HG02763 (cell line): ENCODE data around the gene SMIM15.
"Not testable (repeated sequence)": the region's sequence is repeated elsewhere in the genome, so short reads cannot be mapped to it uniquely, and the experiment has no call there.

Experiments
- ATAC-seq: cut with Tn5 transposase; IDR thresholded peaks from one replicate; pipeline ENCODE4 v1.9.1; 2021; ENCODE audit warnings: mild to moderate bottlenecking, moderate library complexity; ENCODE audit not compliant: unreplicated experiment

Gene SMIM15, protein sequence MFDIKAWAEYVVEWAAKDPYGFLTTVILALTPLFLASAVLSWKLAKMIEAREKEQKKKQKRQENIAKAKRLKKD

GRCh38 chr5:61162010-61162831 is at the start of gene SMIM15:
SMIM15 (minus strand) TSS chr5:61162468; CDS start chr5:61160171, 2,297 bp downstream.
- ATAC-seq: peak; percentile 97

- no peak for ATAC-seq
These were observed 45.6 kb upstream of the SMIM15 start for GRCh38 chr5:61207884-61208283.

GRCh38 chr5:61205013-61205412 is 42.7 kb upstream of the SMIM15 start:
- no peak for ATAC-seq

DNA sequence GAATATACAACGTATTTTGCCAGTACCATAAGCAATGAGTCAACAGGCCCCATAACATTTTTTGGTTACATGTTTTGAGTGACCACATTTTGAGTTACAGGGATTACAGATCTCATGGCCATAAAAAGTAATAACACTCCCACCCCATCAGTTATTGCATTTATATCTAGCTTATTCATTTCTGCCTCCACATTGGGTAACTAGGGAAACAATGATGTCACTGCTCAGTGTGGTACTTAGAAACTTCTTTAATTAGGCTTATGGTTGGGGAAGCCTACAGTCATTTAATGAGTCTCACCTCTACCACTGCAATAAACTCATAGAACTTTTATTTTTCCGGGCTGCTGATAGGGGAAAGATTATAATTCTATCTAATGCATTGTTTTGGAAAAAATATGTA is 39.9 kb upstream of the SMIM15 start:
- no peak for ATAC-seq

DNA sequence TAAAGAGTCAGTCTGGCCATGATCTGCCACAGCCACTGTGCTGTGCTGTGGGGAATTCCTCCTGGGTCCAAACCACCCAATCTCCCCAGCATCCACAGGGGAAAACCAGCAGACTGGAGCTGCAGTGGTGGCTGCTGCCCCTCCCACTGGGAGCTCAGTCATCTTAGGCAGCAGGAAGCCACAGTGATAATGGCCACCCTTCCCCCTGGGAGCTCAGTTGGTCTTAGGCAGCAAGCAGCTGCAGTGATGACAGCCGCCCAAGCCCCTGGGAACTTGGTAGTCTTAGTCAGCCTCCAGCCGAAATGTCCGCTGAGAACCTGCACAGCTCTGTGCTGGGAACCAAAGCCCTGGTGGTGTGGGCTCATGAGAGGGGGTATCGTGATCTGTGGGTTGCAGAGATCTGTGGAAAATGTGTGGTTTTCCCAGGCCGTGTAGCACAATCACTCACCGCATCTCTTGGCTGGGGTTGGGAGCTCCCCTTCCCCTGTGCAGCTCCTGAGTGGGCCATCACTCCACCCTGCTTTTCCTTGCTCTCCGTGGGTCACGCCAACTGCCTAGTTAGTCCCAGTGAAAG is 38.4 kb upstream of the SMIM15 start:
- ATAC-seq: no peak

GRCh38 chr5:61198606-61199005 is 36.3 kb upstream of the SMIM15 start:
- no peak for ATAC-seq

- not testable (repeated sequence) for ATAC-seq
These were observed 25.6 kb upstream of the SMIM15 start for GRCh38 chr5:61187826-61188225.

DNA sequence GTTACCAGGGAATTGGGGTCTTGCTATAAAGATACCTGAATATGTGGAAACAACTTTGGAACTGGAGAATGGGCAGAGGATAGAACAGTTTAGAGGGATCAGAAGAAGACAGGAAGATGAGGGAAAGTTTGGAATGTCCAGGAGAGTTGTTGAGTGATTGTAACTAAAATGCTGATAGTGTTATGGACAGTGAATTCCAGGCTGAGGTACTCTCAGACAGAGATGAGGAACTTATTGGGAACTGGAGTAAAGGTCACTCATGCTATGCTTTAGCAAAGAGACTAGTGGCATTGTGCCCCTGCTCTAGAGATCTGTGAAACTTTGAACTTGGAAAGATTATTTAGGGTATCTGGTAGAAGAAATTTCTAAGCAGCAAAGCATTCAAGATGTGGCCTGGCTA is 25.1 kb upstream of the SMIM15 start:
- ATAC-seq: not testable (repeated sequence)

GRCh38 chr5:61186634-61187033 is 24.4 kb upstream of the SMIM15 start:
- no peak for ATAC-seq

- ATAC-seq: no peak
These were observed 22.4 kb upstream of the SMIM15 start for GRCh38 chr5:61184708-61185107.

DNA sequence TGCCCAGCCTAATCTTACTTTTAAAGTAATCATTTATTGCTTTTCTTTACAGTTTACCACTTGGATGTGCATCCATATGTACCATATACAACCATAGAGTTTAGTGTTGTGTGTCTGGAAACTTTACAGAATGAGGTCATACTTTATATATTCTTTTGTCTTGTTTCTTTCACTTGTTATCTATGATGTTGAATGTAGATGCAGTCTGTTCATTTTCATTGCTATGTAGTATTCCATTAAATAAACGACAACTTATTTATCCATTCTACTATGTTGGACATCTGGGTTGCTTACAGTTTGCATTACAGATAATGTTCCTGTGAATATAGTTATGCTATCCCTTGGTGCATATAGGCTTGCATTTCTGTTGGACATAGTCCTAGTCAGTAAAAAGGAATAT is 21.3 kb upstream of the SMIM15 start:
- no peak for ATAC-seq

DNA sequence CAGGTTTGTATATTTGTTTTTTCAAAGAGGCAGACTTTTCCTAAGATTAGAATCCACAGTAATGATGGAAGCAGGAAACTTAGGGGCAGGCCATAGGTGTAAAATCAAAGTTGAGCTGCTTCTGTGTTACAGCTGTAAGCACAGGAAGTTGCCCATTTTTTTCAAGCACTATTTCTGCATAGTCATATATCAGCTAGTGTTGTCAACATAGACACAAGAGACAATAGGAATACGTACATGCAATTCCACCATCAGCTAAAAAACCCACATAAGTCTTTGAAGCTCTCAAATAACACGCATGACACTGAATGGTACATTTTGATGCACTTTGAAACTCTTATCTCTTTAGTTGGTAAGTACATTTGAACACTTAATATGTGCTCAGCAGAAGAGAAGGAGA is 20.2 kb upstream of the SMIM15 start:
- no peak for ATAC-seq

GRCh38 chr5:61180886-61181285 is 18.6 kb upstream of the SMIM15 start:
- no peak for ATAC-seq

DNA sequence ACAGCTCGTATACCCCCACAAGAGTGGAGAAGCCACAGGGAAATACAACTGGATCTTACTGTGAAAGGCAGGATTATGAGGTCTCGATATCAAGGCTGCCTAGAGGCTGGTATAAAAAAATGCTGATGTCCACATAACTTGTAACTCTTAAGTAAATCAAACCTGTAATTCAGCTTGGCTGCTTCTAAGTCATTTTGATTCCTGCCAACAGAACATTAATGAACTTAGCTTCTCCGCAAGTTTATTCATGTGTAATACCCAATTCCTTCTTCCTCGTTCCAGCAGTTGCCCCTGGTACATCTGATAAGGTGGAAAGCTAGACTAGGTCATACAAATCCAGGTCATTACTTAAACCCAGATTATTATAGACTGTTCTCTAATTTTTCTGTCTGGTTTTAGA is 16.4 kb upstream of the SMIM15 start:
- no peak for ATAC-seq

DNA sequence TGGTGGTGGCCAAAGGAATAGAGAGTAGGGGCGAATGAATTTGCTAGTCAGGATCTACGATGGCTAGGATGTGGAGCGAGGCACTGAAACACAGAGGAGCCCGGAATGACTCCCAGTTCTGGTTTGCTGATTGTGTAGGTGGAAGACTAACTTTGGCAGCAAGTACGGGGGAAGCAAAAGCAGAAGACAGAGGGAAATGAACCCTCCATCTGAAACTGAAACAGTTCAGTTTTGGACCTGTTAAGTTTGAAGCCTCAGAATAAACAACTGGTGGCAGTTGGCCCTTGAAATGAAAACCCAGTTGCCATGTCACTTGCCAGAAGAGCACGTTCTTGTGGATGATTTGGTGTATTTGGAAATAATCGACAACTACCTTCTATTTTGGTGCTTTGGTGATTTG is 15.4 kb upstream of the SMIM15 start:
- peak; percentile 91 for ATAC-seq

DNA sequence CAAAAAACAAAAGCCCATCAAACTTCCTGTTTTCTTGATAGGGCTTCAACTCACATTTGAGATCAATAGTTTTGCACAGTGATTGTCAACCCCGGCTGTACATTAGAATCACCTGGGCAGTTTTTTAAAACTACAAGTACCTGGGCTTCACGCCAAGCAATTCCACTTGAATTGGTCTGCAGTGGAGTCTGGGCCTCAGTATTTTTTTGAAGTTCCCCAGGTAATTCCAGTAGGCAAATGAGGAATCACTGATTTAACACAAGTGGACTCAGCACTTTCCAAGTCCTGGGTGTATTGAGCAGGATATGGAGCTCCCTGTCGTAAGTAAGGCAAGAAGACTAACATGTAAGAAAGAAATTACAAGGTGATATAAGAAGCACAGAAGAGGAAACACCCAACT is 14.8 kb upstream of the SMIM15 start:
- no peak for ATAC-seq

GRCh38 chr5:61176631-61177030 is 14.4 kb upstream of the SMIM15 start:
- ATAC-seq: no peak

GRCh38 chr5:61171479-61171878 is 9.2 kb upstream of the SMIM15 start:
- ATAC-seq: no peak

DNA sequence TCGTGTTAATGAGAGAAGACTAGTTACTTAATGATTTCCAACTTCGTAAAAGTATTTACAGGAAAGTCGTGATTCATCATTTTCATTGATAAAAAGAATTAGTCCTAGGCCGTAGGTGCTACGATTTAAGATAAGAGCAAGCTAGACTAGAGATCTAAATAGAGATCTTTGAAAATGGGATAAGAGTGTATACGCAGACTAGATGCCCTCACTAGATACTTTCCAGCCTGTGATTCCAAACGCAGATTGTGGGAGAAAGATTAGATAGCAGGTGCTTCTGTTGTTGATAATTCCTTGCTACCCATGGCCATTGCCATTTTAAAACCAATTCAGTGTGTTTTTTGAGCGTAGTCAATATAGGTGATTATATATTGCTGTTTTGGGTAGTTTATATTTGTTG is 6.7 kb upstream of the SMIM15 start:
- ATAC-seq: no peak

DNA sequence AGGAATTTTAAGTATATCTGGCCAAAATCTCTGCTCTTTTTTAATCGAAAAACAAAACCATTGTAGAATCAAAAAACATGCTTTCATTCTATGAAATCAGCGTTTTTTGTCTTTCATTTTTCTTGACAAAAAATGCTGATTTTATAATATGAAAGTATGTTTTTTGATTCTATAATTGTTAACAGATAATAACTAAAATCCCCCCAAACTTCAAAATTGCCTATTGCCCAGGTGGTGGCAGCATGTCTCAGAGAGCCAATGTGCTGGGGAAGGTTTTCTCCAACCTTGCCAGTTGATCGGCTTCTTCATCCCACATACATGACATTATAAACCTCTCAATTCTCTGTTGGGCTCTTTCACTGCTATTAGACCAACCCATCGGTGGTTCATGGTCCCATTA is 5.1 kb upstream of the SMIM15 start:
- ATAC-seq: no peak

DNA sequence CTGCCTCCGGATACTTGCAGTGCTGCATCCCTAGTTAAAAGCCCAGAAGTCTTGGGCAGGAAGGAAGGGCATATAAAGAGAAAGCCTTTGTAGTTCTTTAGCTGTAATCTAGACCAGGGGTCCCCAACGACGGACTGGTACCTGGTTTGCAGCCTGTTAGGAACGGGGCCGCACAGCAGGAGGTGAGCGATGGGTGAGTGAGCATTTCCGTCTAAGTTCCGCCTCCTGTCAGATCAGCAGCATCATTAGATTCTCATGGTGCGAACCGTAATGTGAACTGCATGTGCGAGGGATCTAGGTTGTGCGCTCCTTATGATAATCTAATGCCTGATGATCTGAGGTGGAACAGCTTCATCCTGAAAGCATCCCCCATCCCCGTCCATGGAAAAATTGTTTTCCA is 1.6 kb upstream of the SMIM15 start:
- no peak for ATAC-seq

DNA sequence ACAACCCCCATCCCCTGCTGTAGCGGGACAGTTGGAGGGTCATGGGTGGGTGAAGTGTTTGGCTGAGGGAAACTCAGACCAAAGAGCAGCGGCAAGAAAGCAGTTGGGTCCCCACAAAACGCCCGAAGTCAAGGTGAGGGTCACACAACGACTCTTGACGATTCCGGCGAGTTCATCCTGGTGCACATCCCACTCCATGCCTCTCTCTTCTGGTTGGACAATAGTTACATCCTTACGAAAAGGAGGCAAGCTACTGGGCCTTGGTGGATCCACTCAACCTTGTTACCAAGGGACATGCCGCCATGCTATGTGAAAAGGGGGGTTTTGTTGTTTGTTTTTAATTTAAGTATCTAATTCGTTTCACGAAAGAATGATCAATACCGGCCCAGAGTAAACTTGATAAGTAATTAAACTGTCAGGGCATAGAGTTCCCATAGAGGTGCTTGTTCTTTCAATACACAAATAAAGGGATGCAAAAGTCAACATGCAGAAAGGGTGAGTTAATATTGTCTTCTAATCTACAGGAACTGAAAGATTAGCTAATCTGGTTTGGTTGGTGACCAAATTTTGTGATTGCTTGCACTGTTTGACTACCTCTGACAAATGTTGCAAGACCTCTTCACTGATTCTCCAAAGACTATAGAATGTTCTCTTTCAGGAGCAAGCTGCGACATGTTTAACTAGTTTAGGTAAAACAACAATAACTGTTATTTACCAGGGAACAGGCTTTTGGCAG is 732 bp upstream of the SMIM15 start:
- ATAC-seq: no peak
